Spleen (tissue), 11 donors: ENCODE data around the gene MUC22. TPM values are rescaled to one million over a fixed set of nuclear protein-coding genes. Genes with fewer than 3 reads are reported as not detected.
A peak's percentile ranks its signal among the peaks of the same experiment; 100 is the strongest.

Source experiments
- DNase-seq: peaks from one replicate; pipeline ENCODE4 v3.0.0-alpha.2; 2020
- H3K27ac ChIP-seq, 8 donors: fragments of 200-600 bp; sonication (generic) in 7 of 8; 1 replicate in 4 of 8; 2 replicates in 4 of 8; pipeline versions ENCODE4 v1.5.0 to v1.8.0; 2016 to 2021; ENCODE audit warnings: inconsistent platforms in 4 of 8, mild to moderate bottlenecking in 4 of 8, moderate library complexity in 1 of 8
- H3K27me3 ChIP-seq, 7 donors: fragments of 200-600 bp; sonication (generic) in 6 of 7; replicated peaks in 1 of 7; 1 replicate in 4 of 7; 2 replicates in 3 of 7; pipeline versions ENCODE4 v1.5.0 to v1.8.0; 2016 to 2021; ENCODE audit warnings: inconsistent platforms in 3 of 7, mild to moderate bottlenecking in 1 of 7
- H3K36me3 ChIP-seq, 6 donors: fragments of 200-600 bp; sonication (generic) in 5 of 6; 1 replicate in 4 of 6; 2 replicates in 2 of 6; pipeline versions ENCODE4 v1.5.0 to v1.8.0; 2016 to 2021; ENCODE audit warnings: inconsistent platforms in 2 of 6
- H3K4me1 ChIP-seq, 6 donors: fragments of 200-600 bp; sonication (generic) in 5 of 6; 1 replicate in 3 of 6; 2 replicates in 3 of 6; pipeline versions ENCODE4 v1.5.0 to v1.8.0; 2016 to 2021; ENCODE audit warnings: inconsistent platforms in 3 of 6
- H3K4me3 ChIP-seq, 8 donors: fragments of 200-600 bp; sonication (generic) in 7 of 8; 1 replicate in 4 of 8; 2 replicates in 4 of 8; pipeline versions ENCODE4 v1.5.0 to v1.8.0; 2016 to 2021; ENCODE audit warnings: inconsistent platforms in 4 of 8, mild to moderate bottlenecking in 4 of 8, moderate library complexity in 2 of 8
- H3K9me3 ChIP-seq, 8 donors: fragments of 200-600 bp; sonication (generic) in 7 of 8; 1 replicate in 4 of 8; 2 replicates in 4 of 8; pipeline versions ENCODE4 v1.5.0 to v1.8.0; 2016 to 2021; ENCODE audit warnings: inconsistent platforms in 4 of 8
- CTCF ChIP-seq, 11 experiments: fragments of 200-600 bp in 7 of 11; fragments of 450-650 bp in 4 of 11; sonication (generic) in 4 of 11; IDR thresholded peaks in 8 of 11; conservative IDR thresholded peaks in 3 of 11; 1 replicate in 7 of 11; 2 replicates in 4 of 11; pipeline versions ENCODE4 v1.4.0 to v1.8.0; 2016 to 2021; ENCODE audit warnings: antibody characterized with exemption in 11 of 11, inconsistent platforms in 4 of 11, mild to moderate bottlenecking in 1 of 11
- POLR2A ChIP-seq, 3 donors: fragments of 450-650 bp; IDR thresholded peaks; one replicate each; pipeline ENCODE4 v1.5.1; 2017; ENCODE audit warnings: antibody characterized with exemption in 3 of 3, mild to moderate bottlenecking in 1 of 3
- POLR2AphosphoS5 ChIP-seq, 3 donors: sonication (generic); formaldehyde crosslinking; IDR thresholded peaks; one replicate each; pipeline ENCODE4 v1.5.1; 2017; ENCODE audit warnings: antibody characterized with exemption in 3 of 3
- WGBS, 5 donors: extraction: QIAGEN DNeasy Blood & Tissue Kit in 3 of 5; methylation state at CpG; one replicate each; pipeline versions ENCODE4 v1.1.5 to v1.1.7; 2013 to 2018; 5-methylcytosine and 5-hydroxymethylcytosine counted together
- intact Hi-C: fragments of 100-400 bp; cut with DNase I; formaldehyde crosslinking; loops from one replicate; pipeline ENCODE4 v1.15.0; 2023; ENCODE audit warnings: low total_unique reads
- polyA plus RNA-seq, 3 donors: library from polyadenylated mRNA; stranded (reverse); fragments of 200-250 nt; gene quantifications; one replicate each; pipeline ENCODE4 v1.2.1, GENCODE V29; 2013
- total RNA-seq, 7 donors: library from RNA; depleted of rRNA in 3 of 7; stranded (reverse); fragments of >200 nt in 3 of 7; fragmentation: NEBNext Ultra II Directional in 4 of 7; extraction: Animal tissue kit (Norgen Biotek cat#: 25700) in 4 of 7; gene quantifications; one replicate each; pipeline versions ENCODE4 v1.1.0 to v1.2.1, GENCODE V29; 2016 to 2021
- donor health status: healthy with polysubstance abuse.
- donor health status: DM: no; HTN: no; CAD: no; lungs with moderate emphysema.
- donor health status: DM: no; HTN: no; CAD: no.
- donor health status: Bipolar disorder and iron deficiency.
- donor health status: healthy.
- donor health status: DM: no; HTN: no; CAD: no.
- donor health status: DM: yes; HTN: yes; CAD: no.

MUC22 gene
- total and polyA plus RNA-seq, 10 donors: not detected

- intact Hi-C loops: no loop called here
- TF ChIP-seq POLR2A (IDR thresholded peaks at IDR 0.05): no peak
- TF ChIP-seq CTCF (IDR thresholded peaks at IDR 0.05 in 8 of 11, conservative IDR thresholded peaks at IDR 0.05 in 3 of 11): no peak
- TF ChIP-seq POLR2AphosphoS5 (IDR thresholded peaks at IDR 0.05): no peak
- no peak for DNase-seq
- WGBS, 5 donors: 76 to 96% (median 86%) methylated on average over 4 of the region's 4 CpGs
- no peaks in the 10 kb centered on the region for H3K36me3 ChIP-seq
- H3K27ac ChIP-seq: no peak overlapping the region
- H3K9me3 ChIP-seq: no peaks in the 10 kb centered on the region
- no peak overlapping the region for H3K4me3 ChIP-seq
- H3K27me3 ChIP-seq: no peaks in the 10 kb centered on the region
- peaks cover under 1 to 3% (median 1%) of the 10 kb centered on the region in 6 donors for H3K4me1 ChIP-seq
Observed at GRCh38 chr6:31074401-31074800, 64.1 kb downstream of the MUC22 start.

GRCh38 chr6:31075528-31075927 lies 65.3 kb downstream of the MUC22 start:
- no peaks in the 10 kb centered on the region for H3K9me3 ChIP-seq
- no peaks in the 10 kb centered on the region for H3K36me3 ChIP-seq
- H3K27me3 ChIP-seq: peaks cover 0 to 6% (median 0%) of the 10 kb centered on the region in 7 donors
- WGBS, 5 donors: 88 to 100% (median 93%) methylated on average over 1 of the region's 1 CpG
- H3K27ac ChIP-seq: no peak overlapping the region
- TF ChIP-seq POLR2AphosphoS5 (IDR thresholded peaks at IDR 0.05): no peak
- no peak for TF ChIP-seq POLR2A (IDR thresholded peaks at IDR 0.05)
- TF ChIP-seq CTCF (IDR thresholded peaks at IDR 0.05 in 8 of 11, conservative IDR thresholded peaks at IDR 0.05 in 3 of 11): no peak
- H3K4me3 ChIP-seq: no peak overlapping the region
- intact Hi-C loops: no loop called here
- DNase-seq: no peak
- H3K4me1 ChIP-seq: peaks cover 6 to 9% (median 8%) of the 10 kb centered on the region in 6 donors

- Histone ChIP-seq H3K4me1 (peaks cover 6 to 9% (median 8%) of the 10 kb centered on the region in 6 donors), H3K9me3 (no peaks in the 10 kb centered on the region), H3K27ac (no peak overlapping the region), H3K36me3 (no peaks in the 10 kb centered on the region), H3K27me3 (peaks cover 0 to 9% (median 0%) of the 10 kb centered on the region in 7 donors), H3K4me3 (no peak overlapping the region)
- 86 to 97% (median 96%) methylated on average over 4 of the region's 4 CpGs for WGBS, 5 donors
- TF ChIP-seq POLR2AphosphoS5 (IDR thresholded peaks at IDR 0.05) (no peak), POLR2A (IDR thresholded peaks at IDR 0.05) (no peak), CTCF (IDR thresholded peaks at IDR 0.05 in 8 of 11, conservative IDR thresholded peaks at IDR 0.05 in 3 of 11) (no peak)
- no peak for DNase-seq
- intact Hi-C loops: no loop called here
Observed at GRCh38 chr6:31076611-31077010, 66.3 kb downstream of the MUC22 start.

GRCh38 chr6:31079656-31080261 lies 69.5 kb downstream of the MUC22 start:
- H3K4me3 ChIP-seq: peak overlapping the region in 4 of 8 donors; percentile 8 to 57 (median 26)
- peaks cover 6 to 9% (median 8%) of the 10 kb centered on the region in 6 donors for H3K4me1 ChIP-seq
- no peak overlapping the region for H3K27ac ChIP-seq
- WGBS, 5 donors: 19 to 23% (median 21%) methylated on average over 21 to 22 of the region's 22 CpGs
- H3K36me3 ChIP-seq: no peaks in the 10 kb centered on the region
- H3K9me3 ChIP-seq: no peaks in the 10 kb centered on the region
- DNase-seq: peak; percentile 79
- H3K27me3 ChIP-seq: peaks cover 0 to 9% (median 0%) of the 10 kb centered on the region in 7 donors
- TF ChIP-seq POLR2A (IDR thresholded peaks at IDR 0.05) (no peak), CTCF (IDR thresholded peaks at IDR 0.05 in 8 of 11, conservative IDR thresholded peaks at IDR 0.05 in 3 of 11) (peak; percentile 43 to 75 (median 67))
- intact Hi-C loops: loop anchor here (10.0 kb wide), 1 partner anchor 335 kb away; the partner anchor contains the start of genes FLOT1 and IER3
